Measurements from ENCODE around the gene METTL26. TPM values are rescaled to one million over a fixed set of nuclear protein-coding genes. Genes with fewer than 3 reads are reported as not detected.
A peak's percentile ranks its signal among the peaks of the same experiment; 100 is the strongest.

The METTL26 gene
- polyA plus RNA-seq, 2 of the 4 experiments (the other 2 are of a cell fraction): 47.2 to 78.3 TPM

- Histone ChIP-seq H3K9me3 (no peaks in the 10 kb centered on the region), H3K4me1 (peaks cover 37% of the 10 kb centered on the region), H3K4me2 (peak overlapping the region; percentile 93), H3K4me3 (peak overlapping the region; percentile 76), H3K27ac (peak overlapping the region; percentile 91 to 93)
- ATAC-seq (no peak), DNase-seq (ENCODE audit: low read depth in 1 of 2, low spot score in 1 of 2) (no peak), FAIRE-seq (no peak)
- WGBS (ENCODE audit: missing lambda C conversion rate): 94% methylated on average over 49 of the region's 61 CpGs
- ChIA-PET CTCF (interaction anchor here (0.8 to 4.8 kb wide), 3 partner anchors 18 to 27 kb away, joined by 3 to 32 read pairs (median 11); partner anchors contain the start of gene RHOT2), POLR2A (interaction anchor here (1.7 kb wide), 1 partner anchor 10 kb away, joined by 6 read pairs; no protein-coding TSS in a partner anchor)
- TF ChIP-seq FOSL2 (IDR thresholded peaks at IDR 0.05) (no peak), FOSL2 (CRISPR knock-in tag; IDR thresholded peaks at IDR 0.05) (no peak), HDAC2 (IDR thresholded peaks at IDR 0.05) (no peak), RARB (CRISPR knock-in tag; IDR thresholded peaks at IDR 0.05) (no peak), EP300 (IDR thresholded peaks at IDR 0.05) (no peak), KDM1A (IDR thresholded peaks at IDR 0.05; ENCODE audit: low read depth) (no peak), ATOH8 (CRISPR knock-in tag; IDR thresholded peaks at IDR 0.05; ENCODE audit: low read depth) (no peak), JUN (IDR thresholded peaks at IDR 0.05) (no peak; a peak in 1 of 5 replicates), MYC (IDR thresholded peaks at IDR 0.05; ENCODE audit: borderline replicate concordance, low read length) (no peak), FOXS1 (CRISPR knock-in tag; IDR thresholded peaks at IDR 0.05) (no peak), PHF8 (IDR thresholded peaks at IDR 0.05; ENCODE audit: borderline replicate concordance, low read depth) (no peak), RAD21 (conservative IDR thresholded peaks at IDR 0.05 in 1 of 2, IDR thresholded peaks at IDR 0.05 in 1 of 2) (no peak), CEBPB (IDR thresholded peaks at IDR 0.05) (no peak), MAX (IDR thresholded peaks at IDR 0.05) (no peak), BCL3 (IDR thresholded peaks at IDR 0.05) (no peak), MAFK (IDR thresholded peaks at IDR 0.05; ENCODE audit: partially characterized antibody) (no peak), ZSCAN20 (CRISPR knock-in tag; IDR thresholded peaks at IDR 0.05) (no peak)
These were observed 49.0 kb upstream of the METTL26 start for GRCh38 chr16:684961-685696.

- WGBS (ENCODE audit: missing lambda C conversion rate): 27% methylated on average over 12 of the region's 91 CpGs
- no peaks in the 10 kb centered on the region for H3K9me3 ChIP-seq
- H3K4me3 ChIP-seq: peak within 1 kb of the TSS; percentile 76
- peak within 1 kb of the TSS; percentile 93 for H3K4me2 ChIP-seq
- ATAC-seq: peak; percentile 61 to 77
- peaks cover 34% of the 10 kb centered on the region for H3K4me1 ChIP-seq
- peak; percentile 90 to 97 for DNase-seq (ENCODE audit: low read depth in 1 of 2, low spot score in 1 of 2)
- ChIA-PET POLR2A (interaction anchor here (1.0 to 1.4 kb wide), 2 partner anchors 14 to 30 kb away, joined by 3 read pairs; no protein-coding TSS in a partner anchor), CTCF (interaction anchor here (0.8 to 4.8 kb wide), 2 partner anchors 17 to 28 kb away, joined by 3 to 32 read pairs; partner anchors contain the start of gene RHOT2)
- H3K27ac ChIP-seq: peak within 1 kb of the TSS; percentile 91 to 93
- FAIRE-seq: peak; percentile 80
- TF ChIP-seq GATA3 (IDR thresholded peaks at IDR 0.05; ENCODE audit: borderline replicate concordance) (no peak; the same call in 1 of the 2 replicates), SREBF2 (IDR thresholded peaks at IDR 0.05) (no peak), MAZ (IDR thresholded peaks at IDR 0.05; ENCODE audit: borderline replicate concordance, low read depth, low read length) (no peak), TP53 (CRISPR knock-in tag; IDR thresholded peaks at IDR 0.05) (0 out of 2 replicates have a peak, but pooled peaks have one; percentile 51), RNF2 (IDR thresholded peaks at IDR 0.05; ENCODE audit: borderline replicate concordance, low read depth) (no peak), CTCF (IDR thresholded peaks at IDR 0.05) (no peak), KDM5A (IDR thresholded peaks at IDR 0.05) (no peak), SMC3 (IDR thresholded peaks at IDR 0.05) (no peak), FOXS1 (CRISPR knock-in tag; IDR thresholded peaks at IDR 0.05) (no peak), BHLHE40 (IDR thresholded peaks at IDR 0.05; ENCODE audit: low read depth, low read length) (peak; percentile 41; the same call in 1 of the 2 replicates), CBX8 (IDR thresholded peaks at IDR 0.05) (no peak), ELK1 (IDR thresholded peaks at IDR 0.05; ENCODE audit: low read depth, low read length) (no peak), MAX (IDR thresholded peaks at IDR 0.05) (peak; percentile 91), E2F6 (IDR thresholded peaks at IDR 0.05; ENCODE audit: borderline replicate concordance, low read depth) (peak; percentile 97)
These were observed 48.1 kb upstream of the METTL26 start, which contains the start of gene JMJD8 for GRCh38 chr16:684071-684794. TSS of gene JMJD8 (minus strand) at chr16:684334. CDS start at chr16:684319, 15 bp downstream.

Measured in A549 (cell line).